HEK293T (cell line): ENCODE measurements around the gene CPE.

Source experiments
- CTCF ChIA-PET: fragments of 350-600 bp; formaldehyde crosslinking; extraction: SDS; loops from one replicate; lab custom pipeline; 2021; ENCODE audit warnings: antibody characterized with exemption, inconsistent platforms; lab: Yijun Ruan, JAX
- POLR2A ChIA-PET: fragments of 350-600 bp; formaldehyde crosslinking; extraction: SDS; loops from one replicate; lab custom pipeline; 2020; ENCODE audit warnings: antibody characterized with exemption, inconsistent platforms; lab: Yijun Ruan, JAX
- DNase-seq: peaks from one replicate; pipeline ENCODE4 v3.0.0; 2012; ENCODE audit warnings: mixed read lengths; ENCODE audit errors: extremely low spot score
- ARNT ChIP-seq: fragments of 450-650 bp; IDR thresholded peaks from 2 replicates; pipeline ENCODE4 v1.6.1; 2017; ENCODE audit warnings: mild to moderate bottlenecking
- BHLHE40 ChIP-seq: fragments of 450-650 bp; IDR thresholded peaks from 2 replicates; pipeline ENCODE4 v1.6.1; 2016; ENCODE audit warnings: mild to moderate bottlenecking, moderate library complexity, borderline replicate concordance
- CTBP1 ChIP-seq: fragments of 450-650 bp; IDR thresholded peaks from 2 replicates; pipeline ENCODE4 v1.6.1; 2016; ENCODE audit warnings: borderline replicate concordance
- ELF4 ChIP-seq: fragments of 450-650 bp; IDR thresholded peaks from 2 replicates; pipeline ENCODE4 v1.6.1; 2017; ENCODE audit warnings: antibody characterized with exemption
- FOXA1 ChIP-seq: fragments of 450-650 bp; IDR thresholded peaks from 2 replicates; pipeline ENCODE4 v1.6.1; 2016; ENCODE audit warnings: mild to moderate bottlenecking
- FOXK2 ChIP-seq: fragments of 450-650 bp; IDR thresholded peaks from 2 replicates; pipeline ENCODE4 v1.6.1; 2016; ENCODE audit warnings: mild to moderate bottlenecking
- FOXM1 ChIP-seq: fragments of 450-650 bp; IDR thresholded peaks from 2 replicates; pipeline ENCODE4 v1.6.1; 2017; ENCODE audit warnings: mild to moderate bottlenecking, borderline replicate concordance
- HDGF ChIP-seq: fragments of 450-650 bp; IDR thresholded peaks from 2 replicates; pipeline ENCODE4 v1.6.1; 2017; ENCODE audit warnings: antibody characterized with exemption, borderline replicate concordance
- L3MBTL2 ChIP-seq: fragments of 450-650 bp; conservative IDR thresholded peaks from 2 replicates; pipeline ENCODE4 v1.6.1; 2016; ENCODE audit warnings: mild to moderate bottlenecking
- LEF1 ChIP-seq: fragments of 450-650 bp; IDR thresholded peaks from 2 replicates; pipeline ENCODE4 v1.6.1; 2017; ENCODE audit warnings: mild to moderate bottlenecking, borderline replicate concordance
- NFRKB ChIP-seq: fragments of 450-650 bp; IDR thresholded peaks from 2 replicates; pipeline ENCODE4 v1.6.1; 2016; ENCODE audit warnings: mild to moderate bottlenecking, moderate library complexity
- SP1 ChIP-seq: fragments of 450-650 bp; IDR thresholded peaks from 2 replicates; pipeline ENCODE4 v1.6.1; 2017
- SUZ12 ChIP-seq: fragments of 450-650 bp; IDR thresholded peaks from 2 replicates; pipeline ENCODE4 v1.6.1; 2016; ENCODE audit warnings: mild to moderate bottlenecking
- TARDBP ChIP-seq: fragments of 450-650 bp; IDR thresholded peaks from 2 replicates; pipeline ENCODE4 v1.6.1; 2016
- ZNF384 ChIP-seq: fragments of 450-650 bp; IDR thresholded peaks from 2 replicates; pipeline ENCODE4 v1.6.1; 2016
- TF ChIP-seq, protein P1 (sequence below): fragments of 450-650 bp; IDR thresholded peaks from 2 replicates; pipeline ENCODE4 v1.6.1; 2016

The CPE gene

DNA sequence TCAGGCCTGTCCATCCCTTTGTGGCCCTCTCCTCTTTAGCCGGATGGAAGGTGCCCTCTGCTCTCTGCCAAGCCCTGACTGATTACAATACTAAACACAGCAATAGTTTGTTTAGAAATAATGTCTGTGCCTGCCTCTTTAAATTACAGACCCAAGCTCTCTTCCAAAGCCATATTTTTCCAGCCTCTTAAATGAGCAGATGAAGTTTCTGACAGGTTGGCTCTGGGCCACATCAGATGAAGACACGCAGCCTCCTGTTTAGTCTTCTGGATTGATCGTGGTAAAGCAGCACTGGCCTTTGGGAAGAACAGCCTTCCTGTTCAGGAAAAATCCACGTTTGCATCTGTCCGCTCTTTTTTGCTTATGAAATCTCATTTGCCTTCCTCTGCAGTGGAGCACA, 133.6 kb downstream of the CPE start:
- TF ChIP-seq, protein P1, sequence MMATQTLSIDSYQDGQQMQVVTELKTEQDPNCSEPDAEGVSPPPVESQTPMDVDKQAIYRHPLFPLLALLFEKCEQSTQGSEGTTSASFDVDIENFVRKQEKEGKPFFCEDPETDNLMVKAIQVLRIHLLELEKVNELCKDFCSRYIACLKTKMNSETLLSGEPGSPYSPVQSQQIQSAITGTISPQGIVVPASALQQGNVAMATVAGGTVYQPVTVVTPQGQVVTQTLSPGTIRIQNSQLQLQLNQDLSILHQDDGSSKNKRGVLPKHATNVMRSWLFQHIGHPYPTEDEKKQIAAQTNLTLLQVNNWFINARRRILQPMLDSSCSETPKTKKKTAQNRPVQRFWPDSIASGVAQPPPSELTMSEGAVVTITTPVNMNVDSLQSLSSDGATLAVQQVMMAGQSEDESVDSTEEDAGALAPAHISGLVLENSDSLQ, result no peak
- DNase-seq, result no peak

DNA sequence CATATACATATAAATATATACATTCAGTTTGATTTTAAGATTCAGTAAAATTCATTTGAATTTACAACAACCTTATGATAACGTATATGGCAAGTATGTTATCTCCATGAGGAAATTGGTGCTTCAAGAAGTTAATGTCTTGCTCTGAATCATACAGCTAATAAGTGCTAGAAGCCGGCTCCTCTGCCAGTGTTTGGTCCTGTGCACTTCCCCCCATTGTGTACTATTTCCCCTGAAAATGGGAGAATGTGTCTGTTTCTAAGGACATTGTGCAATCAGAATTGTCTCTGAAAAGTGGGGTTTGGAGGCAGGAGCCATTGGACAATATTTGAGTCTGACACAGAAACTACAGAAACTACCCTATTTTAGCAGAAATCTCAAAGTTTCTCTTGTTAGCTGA, 135.9 kb downstream of the CPE start:
- POLR2A ChIA-PET, result no interaction called here
- TF ChIP-seq LEF1 (no peak), TARDBP (no peak), ARNT (no peak), SP1 (no peak)
- DNase-seq, result no peak
- CTCF ChIA-PET, result interaction anchor here (0.8 kb wide), 1 partner anchor 383 kb away, joined by 3 read pairs; no protein-coding TSS in a partner anchor

More for the DNA sequence above, 133.6 kb downstream of the CPE start:
- POLR2A ChIA-PET, result no interaction called here
- CTCF ChIA-PET, result no interaction called here

DNA sequence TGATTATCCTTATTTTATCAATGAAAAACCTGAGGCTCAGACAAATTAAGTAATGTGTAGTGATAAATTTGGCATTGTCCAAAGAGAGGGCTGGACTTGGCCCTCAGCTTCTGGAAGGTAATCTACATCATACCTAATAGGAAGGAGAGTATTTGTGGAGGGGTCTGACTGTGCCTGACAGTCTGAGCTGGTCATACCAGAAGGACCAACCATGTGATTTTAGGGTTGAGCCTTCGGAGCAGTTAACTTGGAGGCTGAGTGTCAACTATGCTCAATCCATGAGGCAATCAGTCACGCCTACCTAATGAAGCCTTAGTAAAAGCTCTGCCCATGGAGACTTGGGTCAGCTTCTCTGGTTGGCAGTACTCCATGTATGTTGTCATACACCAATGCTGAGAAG, 136.4 kb downstream of the CPE start:
- no peak for DNase-seq
- ChIA-PET POLR2A (no interaction called here), CTCF (interaction anchor here (0.8 kb wide), 1 partner anchor 384 kb away, joined by 3 read pairs; no protein-coding TSS in a partner anchor)
- TF ChIP-seq CTBP1 (no peak), SP1 (no peak), ARNT (no peak), LEF1 (no peak), L3MBTL2 (no peak), SUZ12 (no peak), ZNF384 (no peak), BHLHE40 (no peak), ELF4 (no peak)
- TF ChIP-seq, protein P1, result no peak

DNA sequence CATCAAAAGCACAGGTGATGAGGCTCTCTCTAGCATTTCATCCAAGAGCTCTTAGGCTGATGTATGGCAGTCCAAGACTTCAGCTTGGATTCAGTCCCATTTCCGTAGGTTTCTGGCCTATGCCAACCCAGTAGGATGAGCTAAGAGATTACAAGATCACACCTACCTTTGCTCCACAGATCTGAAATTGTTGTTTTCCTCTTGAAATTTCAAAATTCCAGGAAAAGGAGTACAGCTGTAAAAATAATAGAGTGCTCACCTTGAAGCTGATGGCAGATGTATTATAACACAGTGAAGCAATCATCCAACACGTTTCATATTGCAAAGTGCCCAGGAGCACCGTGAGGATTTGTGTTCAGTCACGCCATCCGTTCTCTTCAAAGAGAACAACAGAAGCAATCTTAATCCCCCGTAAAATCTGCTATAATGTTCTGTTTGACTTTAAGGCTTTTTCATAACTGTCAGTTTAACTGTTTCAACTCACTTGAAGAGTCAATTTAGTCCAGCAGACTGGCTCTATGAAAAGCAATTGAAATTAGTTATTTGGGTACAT, 137.5 kb downstream of the CPE start:
- DNase-seq, result no peak
- POLR2A ChIA-PET, result no interaction called here
- CTCF ChIA-PET, result no interaction called here
- TF ChIP-seq NFRKB (no peak), ZNF384 (no peak), TARDBP (no peak), FOXM1 (no peak), CTBP1 (no peak), SUZ12 (no peak), FOXA1 (no peak)
- TF ChIP-seq, protein P1, result no peak

DNA sequence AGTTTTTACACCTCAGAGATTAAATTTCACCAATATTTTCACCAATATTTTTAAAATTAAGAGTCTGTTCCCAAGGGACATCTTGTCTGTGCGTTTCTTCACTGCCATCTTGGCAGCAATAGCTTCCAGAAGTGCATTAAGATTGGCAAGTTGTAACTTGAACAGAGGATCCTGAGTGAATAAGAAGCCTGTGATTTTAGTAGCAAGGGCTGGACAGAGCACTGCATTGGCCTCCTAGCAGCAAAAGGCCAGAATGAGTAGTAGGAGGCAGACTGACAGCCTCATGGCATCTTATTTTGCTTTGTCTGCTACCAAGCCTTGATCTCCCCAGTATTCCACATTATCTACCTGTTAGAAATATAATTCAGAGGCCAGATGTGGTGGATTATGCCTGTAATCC, 138.4 kb downstream of the CPE start:
- TF ChIP-seq FOXM1 (no peak), SUZ12 (no peak), FOXK2 (no peak), HDGF (no peak), SP1 (no peak), TARDBP (no peak), ELF4 (no peak), FOXA1 (no peak), ARNT (no peak)
- TF ChIP-seq, protein P1, result no peak
- ChIA-PET CTCF (no interaction called here), POLR2A (no interaction called here)
- DNase-seq, result no peak

DNA sequence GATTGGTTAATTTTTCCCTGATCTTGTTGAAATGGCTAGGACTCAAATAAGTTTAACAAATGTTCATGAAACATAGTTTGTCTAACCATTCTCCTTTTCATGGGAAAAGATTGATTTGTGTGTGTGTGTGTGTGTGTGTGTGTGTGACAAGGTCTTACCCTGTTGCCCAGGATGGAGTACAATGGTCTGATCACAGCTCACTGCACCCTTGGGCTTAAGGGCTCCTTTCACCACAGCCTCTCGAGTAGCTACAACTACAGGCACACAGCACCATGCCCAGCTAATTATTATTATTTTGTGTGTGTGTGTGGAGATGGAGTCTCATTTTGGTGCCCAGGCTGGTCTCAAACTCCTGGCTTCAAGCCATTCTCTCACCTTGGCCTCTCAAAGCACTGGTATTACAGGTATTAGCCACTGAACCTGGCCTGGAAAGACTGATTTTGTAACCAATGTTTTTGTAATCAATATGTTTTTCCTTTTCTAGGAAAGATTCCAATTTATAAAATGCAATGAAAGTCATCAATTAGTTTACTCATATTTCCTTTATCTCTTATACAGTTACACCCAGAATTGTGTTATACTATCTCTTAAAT, 139.3 kb downstream of the CPE start:
- TF ChIP-seq NFRKB, result no peak
- TF ChIP-seq L3MBTL2, result no peak
- no peak for TF ChIP-seq FOXK2
- TF ChIP-seq LEF1, result no peak
- TF ChIP-seq TARDBP, result no peak
- TF ChIP-seq SP1, result no peak
- no peak for TF ChIP-seq CTBP1
- TF ChIP-seq HDGF, result no peak
- no peak for TF ChIP-seq SUZ12
- ChIA-PET POLR2A (no interaction called here), CTCF (no interaction called here)

More for the DNA sequence above, 139.3 kb downstream of the CPE start:
- DNase-seq, result no peak
